Tibial nerve (tissue), 4 donors: ENCODE results near the gene SAG. TPM values are rescaled to one million over a fixed set of nuclear protein-coding genes. Genes with fewer than 3 reads are reported as not detected.

Experiments used
- DNase-seq, 2 donors: peaks; one replicate each; pipeline ENCODE4 v3.0.0-alpha.2; 2019; ENCODE audit warnings: low spot score in 2 of 2
- H3K27ac ChIP-seq, 4 donors: fragments of 200-600 bp; sonication (generic) in 3 of 4; one replicate each; pipeline ENCODE4 v1.5.1; 2017 to 2019; ENCODE audit warnings: mild to moderate bottlenecking in 1 of 4
- H3K27me3 ChIP-seq, 2 donors: fragments of 200-600 bp; sonication (generic) in 1 of 2; one replicate each; pipeline versions ENCODE4 v1.5.1 to v1.6.0; 2017 to 2019
- H3K36me3 ChIP-seq, 3 donors: fragments of 200-600 bp; sonication (generic); one replicate each; pipeline ENCODE4 v1.5.1; 2018 to 2019
- H3K4me1 ChIP-seq, 4 donors: fragments of 200-600 bp; sonication (generic) in 3 of 4; one replicate each; pipeline ENCODE4 v1.5.1; 2017 to 2019
- H3K4me3 ChIP-seq, 4 donors: fragments of 200-600 bp; sonication (generic) in 3 of 4; one replicate each; pipeline ENCODE4 v1.5.1; 2017 to 2019; ENCODE audit warnings: mild to moderate bottlenecking in 1 of 4, moderate library complexity in 1 of 4
- H3K9me3 ChIP-seq, 4 donors: fragments of 200-600 bp; sonication (generic) in 3 of 4; one replicate each; pipeline ENCODE4 v1.5.1; 2017 to 2019
- EP300 ChIP-seq, 2 donors: sonication (generic); formaldehyde crosslinking; IDR thresholded peaks; one replicate each; pipeline ENCODE4 v1.6.1; 2017; ENCODE audit warnings: antibody characterized with exemption in 2 of 2, mild to moderate bottlenecking in 1 of 2
- POLR2A ChIP-seq, 2 donors: fragments of 450-650 bp; IDR thresholded peaks; one replicate each; pipeline ENCODE4 v1.6.1; 2017; ENCODE audit warnings: antibody characterized with exemption in 2 of 2, mild to moderate bottlenecking in 2 of 2, moderate library complexity in 2 of 2
- WGBS, 2 donors: methylation state at CpG; one replicate each; pipeline ENCODE4 v1.1.5; 2018; 5-methylcytosine and 5-hydroxymethylcytosine counted together
- total RNA-seq, 4 donors: library from RNA; depleted of rRNA; stranded (reverse); fragments of >200 nt; gene quantifications; one replicate each; pipeline ENCODE4 v1.1.0, GENCODE V29; 2016
- TF ChIP-seq, protein P1 (sequence below), 5 experiments: fragments of 200-600 bp in 3 of 5; fragments of 450-650 bp in 2 of 5; sonication (generic) in 3 of 5; IDR thresholded peaks; one replicate each; pipeline ENCODE4 v1.5.1; 2016 to 2019; ENCODE audit warnings: antibody characterized with exemption in 5 of 5, mild to moderate bottlenecking in 3 of 5, moderate library complexity in 2 of 5

SAG gene
- total RNA-seq, 4 donors from 2014 or later: not detected

DNA sequence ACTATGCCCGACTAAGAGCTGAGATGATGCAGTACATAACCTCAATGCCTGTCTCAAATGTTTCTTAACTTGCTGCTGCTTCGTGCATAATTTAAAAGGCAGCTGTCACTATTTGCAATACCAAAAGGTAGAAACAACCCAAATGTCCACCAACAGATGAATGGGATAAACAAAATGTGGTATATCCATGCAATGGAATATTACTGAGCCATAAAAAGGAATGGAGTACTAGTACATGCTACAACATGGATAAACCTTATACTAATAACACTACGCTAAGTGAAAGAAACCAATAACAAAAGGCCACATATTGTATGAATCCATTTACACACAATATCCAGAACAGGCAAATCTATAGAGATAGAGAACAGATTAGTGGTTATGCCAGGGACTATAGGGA, 33.7 kb downstream of the SAG start:
- no peak for DNase-seq
- Histone ChIP-seq H3K27ac (no peak overlapping the region), H3K9me3 (no peaks in the 10 kb centered on the region), H3K4me3 (no peak overlapping the region), H3K36me3 (no peaks in the 10 kb centered on the region), H3K4me1 (no peaks in the 10 kb centered on the region), H3K27me3 (no peaks in the 10 kb centered on the region)
- TF ChIP-seq POLR2A (IDR thresholded peaks at IDR 0.05) (no peak), EP300 (IDR thresholded peaks at IDR 0.05) (no peak)
- TF ChIP-seq, protein P1, sequence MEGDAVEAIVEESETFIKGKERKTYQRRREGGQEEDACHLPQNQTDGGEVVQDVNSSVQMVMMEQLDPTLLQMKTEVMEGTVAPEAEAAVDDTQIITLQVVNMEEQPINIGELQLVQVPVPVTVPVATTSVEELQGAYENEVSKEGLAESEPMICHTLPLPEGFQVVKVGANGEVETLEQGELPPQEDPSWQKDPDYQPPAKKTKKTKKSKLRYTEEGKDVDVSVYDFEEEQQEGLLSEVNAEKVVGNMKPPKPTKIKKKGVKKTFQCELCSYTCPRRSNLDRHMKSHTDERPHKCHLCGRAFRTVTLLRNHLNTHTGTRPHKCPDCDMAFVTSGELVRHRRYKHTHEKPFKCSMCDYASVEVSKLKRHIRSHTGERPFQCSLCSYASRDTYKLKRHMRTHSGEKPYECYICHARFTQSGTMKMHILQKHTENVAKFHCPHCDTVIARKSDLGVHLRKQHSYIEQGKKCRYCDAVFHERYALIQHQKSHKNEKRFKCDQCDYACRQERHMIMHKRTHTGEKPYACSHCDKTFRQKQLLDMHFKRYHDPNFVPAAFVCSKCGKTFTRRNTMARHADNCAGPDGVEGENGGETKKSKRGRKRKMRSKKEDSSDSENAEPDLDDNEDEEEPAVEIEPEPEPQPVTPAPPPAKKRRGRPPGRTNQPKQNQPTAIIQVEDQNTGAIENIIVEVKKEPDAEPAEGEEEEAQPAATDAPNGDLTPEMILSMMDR (IDR thresholded peaks at IDR 0.05): no peak
- 97 to 98% methylated on average over 3 of the region's 3 CpGs for WGBS, 2 donors

DNA sequence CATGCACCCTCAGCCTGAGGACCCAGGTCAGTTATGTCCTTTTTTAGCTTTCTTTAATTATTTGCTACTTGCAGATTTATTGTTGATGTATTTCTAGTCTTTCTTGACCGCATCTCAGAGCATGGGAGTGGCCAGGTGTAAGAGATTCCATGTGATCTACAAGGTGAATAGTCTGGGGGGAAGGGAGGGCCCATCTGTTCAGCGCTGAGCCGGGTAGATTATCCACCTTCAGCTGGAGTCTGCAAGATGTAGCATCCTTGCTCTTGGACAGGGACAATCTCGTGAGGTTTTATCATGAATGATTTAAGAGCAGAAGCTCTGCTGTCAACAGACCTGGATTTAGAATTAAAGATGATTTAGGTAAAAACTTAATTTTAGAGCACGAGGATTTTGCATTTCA, 34.7 kb downstream of the SAG start:
- H3K27me3 ChIP-seq: no peaks in the 10 kb centered on the region
- no peak overlapping the region for H3K27ac ChIP-seq
- H3K36me3 ChIP-seq: no peaks in the 10 kb centered on the region
- H3K4me3 ChIP-seq: no peak overlapping the region
- TF ChIP-seq EP300 (IDR thresholded peaks at IDR 0.05) (no peak), POLR2A (IDR thresholded peaks at IDR 0.05) (no peak)
- TF ChIP-seq, protein P1 (IDR thresholded peaks at IDR 0.05): no peak
- no peaks in the 10 kb centered on the region for H3K4me1 ChIP-seq
- DNase-seq: no peak
- no peaks in the 10 kb centered on the region for H3K9me3 ChIP-seq
- WGBS, 2 donors: 87 to 89% methylated on average over 5 of the region's 5 CpGs

DNA sequence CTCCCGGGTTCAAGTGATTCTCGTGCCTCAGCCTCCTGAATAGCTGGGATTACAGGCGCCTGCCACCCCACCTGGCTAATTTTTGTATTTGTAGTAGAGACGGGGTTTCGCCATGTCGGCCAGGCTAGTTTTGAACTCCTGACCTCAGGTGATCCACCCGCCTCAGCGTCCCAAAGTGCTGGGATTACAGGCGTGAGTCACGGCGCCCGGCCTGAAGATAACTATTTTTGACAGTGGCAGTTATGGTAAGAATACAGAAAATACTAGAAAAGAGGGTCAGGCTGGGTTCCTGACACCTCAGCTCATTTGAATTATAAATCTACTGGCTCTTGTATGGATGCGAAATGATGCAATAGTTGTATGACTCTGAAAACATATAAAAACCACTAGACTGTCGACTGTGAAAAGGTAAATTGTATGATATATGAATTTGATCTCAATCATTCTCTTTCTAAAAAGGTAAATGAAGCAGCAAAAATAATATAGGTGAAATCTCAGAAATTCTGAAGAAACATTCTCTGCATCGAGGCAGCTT, 35.6 kb downstream of the SAG start:
- Histone ChIP-seq H3K9me3 (no peaks in the 10 kb centered on the region), H3K4me1 (no peaks in the 10 kb centered on the region), H3K36me3 (no peaks in the 10 kb centered on the region), H3K27ac (no peak overlapping the region), H3K27me3 (no peaks in the 10 kb centered on the region), H3K4me3 (no peak overlapping the region)
- TF ChIP-seq POLR2A (IDR thresholded peaks at IDR 0.05): no peak
- TF ChIP-seq, protein P1 (IDR thresholded peaks at IDR 0.05): no peak
- DNase-seq: no peak
- WGBS, 2 donors: 92 to 95% methylated on average over 15 of the region's 15 CpGs

DNA sequence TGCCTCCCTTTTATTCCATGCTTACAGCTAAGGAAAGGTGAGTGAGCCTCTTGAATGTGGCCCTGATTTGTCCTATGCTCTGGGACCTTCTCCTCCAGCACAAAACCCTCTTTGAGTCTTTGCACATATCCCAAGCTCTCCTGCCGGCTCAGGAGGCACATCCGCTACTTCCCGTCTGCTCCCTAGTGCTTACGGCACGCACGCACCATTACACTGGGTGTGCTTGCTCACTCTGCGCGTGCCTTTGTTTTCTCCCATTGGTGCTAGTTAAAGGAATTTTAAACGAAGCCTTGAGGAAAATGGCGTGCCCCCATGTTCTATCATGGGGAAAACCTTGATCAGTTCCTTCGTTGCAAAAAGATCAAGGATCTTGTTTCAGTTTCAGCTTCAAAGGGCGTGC, 38.8 kb downstream of the SAG start:
- Histone ChIP-seq H3K9me3 (no peaks in the 10 kb centered on the region), H3K36me3 (no peaks in the 10 kb centered on the region), H3K27ac (no peak overlapping the region), H3K27me3 (no peaks in the 10 kb centered on the region), H3K4me3 (no peak overlapping the region), H3K4me1 (peaks cover 0 to 29% (median 13%) of the 10 kb centered on the region in 4 donors)
- TF ChIP-seq EP300 (IDR thresholded peaks at IDR 0.05) (no peak), POLR2A (IDR thresholded peaks at IDR 0.05) (no peak)
- TF ChIP-seq, protein P1 (IDR thresholded peaks at IDR 0.05): no peak
- no peak for DNase-seq
- WGBS, 2 donors: 87 to 93% methylated on average over 12 of the region's 12 CpGs

DNA sequence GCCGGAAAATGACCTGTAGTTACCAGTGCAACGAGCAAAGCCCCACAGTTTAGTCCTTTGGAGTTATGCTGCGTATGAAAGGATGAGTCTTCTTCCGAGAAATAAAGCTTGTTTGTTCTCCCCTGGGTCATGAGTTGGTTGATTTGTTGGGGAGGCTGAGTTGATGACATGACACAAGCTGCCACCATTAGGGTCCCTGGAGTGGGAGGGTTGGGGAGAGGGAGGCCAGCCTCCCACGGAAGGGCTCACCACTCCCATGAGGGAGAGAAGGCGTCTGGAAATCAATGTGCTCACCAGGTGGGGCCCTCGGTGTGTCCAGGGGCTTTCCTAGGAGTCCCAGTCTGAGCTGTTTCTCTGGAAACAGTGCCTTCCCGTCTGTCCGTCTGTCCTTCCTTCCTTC, 39.3 kb downstream of the SAG start:
- no peak for DNase-seq

More for the DNA sequence above, 39.3 kb downstream of the SAG start:
- WGBS, 2 donors: 54 to 56% methylated on average over 9 of the region's 9 CpGs
- TF ChIP-seq EP300 (IDR thresholded peaks at IDR 0.05) (no peak), POLR2A (IDR thresholded peaks at IDR 0.05) (no peak)
- TF ChIP-seq, protein P1 (IDR thresholded peaks at IDR 0.05): no peak
- Histone ChIP-seq H3K9me3 (no peaks in the 10 kb centered on the region), H3K27ac (no peak overlapping the region), H3K27me3 (no peaks in the 10 kb centered on the region), H3K4me1 (peaks cover 0 to 29% (median 13%) of the 10 kb centered on the region in 4 donors), H3K4me3 (no peak overlapping the region), H3K36me3 (no peaks in the 10 kb centered on the region)
